Measurements from ENCODE around the gene RABL6. TPM values are rescaled to one million over a fixed set of nuclear protein-coding genes. Genes with fewer than 3 reads are reported as not detected.
"Not testable (repeated sequence)": the region's sequence is repeated elsewhere in the genome, so short reads cannot be mapped to it uniquely, and the experiment has no call there.

The RABL6 gene
- total RNA-seq, 2 donors from 2014 or later: 51.5 to 108 TPM

DNA sequence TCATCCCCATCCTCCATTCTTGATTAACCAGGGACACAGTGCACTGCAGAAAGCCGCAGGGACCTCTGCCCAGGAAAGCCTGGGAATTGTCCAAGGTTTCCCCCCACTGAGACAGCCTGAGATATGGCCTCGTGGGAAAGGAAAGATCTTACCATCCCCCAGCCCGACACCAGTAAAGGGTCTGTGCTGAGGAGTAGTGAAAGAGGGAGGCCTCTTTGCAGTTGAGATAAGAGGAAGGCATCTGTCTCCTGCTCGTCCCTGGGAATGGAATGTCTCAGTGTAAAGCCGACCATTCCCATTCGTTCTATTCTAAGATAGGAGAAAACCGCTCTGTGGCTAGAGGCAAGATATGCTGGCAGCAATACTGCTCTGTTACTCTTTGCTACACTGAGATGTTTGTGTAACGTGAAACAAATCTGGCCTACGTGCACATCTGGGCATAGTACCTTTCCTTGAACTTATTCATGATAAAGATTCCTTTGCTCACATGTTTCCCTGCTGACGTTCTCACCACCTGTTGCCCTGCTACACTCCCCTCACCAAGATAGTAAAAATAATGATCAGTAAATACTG is 10.9 kb upstream of the RABL6 start:
- H3K4me1 Mint-ChIP-seq; ATAC-seq (replicated peaks); H3K27ac Mint-ChIP-seq; H3K9me3 Mint-ChIP-seq; H3K27me3 Mint-ChIP-seq; H3K36me3 Mint-ChIP-seq (ENCODE audit: low read depth); H3K4me3 Mint-ChIP-seq: not testable (repeated sequence)

DNA sequence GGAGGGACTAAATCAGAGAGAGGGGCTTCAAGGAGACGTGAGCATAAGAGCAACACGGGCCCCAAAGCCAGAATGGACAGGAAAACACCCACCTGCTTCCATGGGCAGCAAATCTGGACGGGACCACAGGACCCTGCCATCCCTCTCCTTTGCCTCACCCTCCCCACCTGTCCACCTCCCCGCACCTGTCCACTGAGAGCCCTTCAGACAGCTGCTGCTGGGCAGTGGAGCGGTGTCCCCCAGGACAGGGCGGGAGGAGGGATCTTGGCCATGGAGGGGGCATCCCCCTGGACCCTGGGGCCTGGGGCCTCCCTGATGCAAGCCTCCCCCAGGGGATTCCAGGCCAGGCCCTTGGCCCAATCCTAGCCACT is 9.1 kb upstream of the RABL6 start:
- ATAC-seq (replicated peaks): no peak
- no peak overlapping the region for H3K4me3 Mint-ChIP-seq
- no peaks in the 10 kb centered on the region for H3K9me3 Mint-ChIP-seq
- no peaks in the 10 kb centered on the region for H3K27me3 Mint-ChIP-seq
- no peaks in the 10 kb centered on the region for H3K36me3 Mint-ChIP-seq (ENCODE audit: low read depth)
- no peaks in the 10 kb centered on the region for H3K4me1 Mint-ChIP-seq
- H3K27ac Mint-ChIP-seq: no peak overlapping the region

DNA sequence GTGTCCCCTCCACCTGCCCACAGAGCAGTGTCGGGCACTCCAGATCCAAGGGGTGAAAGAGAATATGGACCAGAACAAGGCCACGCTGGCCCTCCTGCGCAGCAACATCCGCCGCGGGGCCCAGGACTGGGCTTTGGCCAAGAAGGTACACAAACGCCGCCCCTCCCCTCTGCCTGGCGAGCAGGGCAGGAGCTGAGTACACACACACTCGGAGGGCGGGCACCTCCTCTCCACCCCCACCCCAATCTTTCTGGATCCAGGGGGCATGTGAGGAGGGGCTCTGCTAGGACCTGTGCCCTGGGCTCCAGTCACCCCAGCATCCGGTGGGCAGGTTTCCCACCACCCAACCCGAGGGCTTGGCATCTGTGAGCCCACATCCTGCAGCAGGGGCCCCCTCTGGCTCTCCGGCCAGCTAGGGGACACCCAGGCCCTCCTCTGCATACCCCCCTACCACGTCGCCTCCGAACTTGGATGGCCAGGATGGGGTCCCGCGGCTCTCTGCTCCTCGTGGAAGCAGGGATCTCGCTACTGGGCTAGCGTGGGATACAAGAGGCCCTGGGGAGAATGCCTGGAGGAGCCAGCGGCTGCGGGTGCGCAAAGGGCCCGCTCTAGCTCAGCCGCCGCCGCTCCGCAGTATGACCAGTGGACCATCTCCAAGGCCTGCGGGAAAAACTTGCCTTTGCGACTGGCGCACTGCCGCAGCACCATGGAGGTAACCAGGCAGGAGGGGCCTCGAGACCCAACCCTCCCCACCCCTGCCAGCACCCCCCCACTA is 8.5 kb upstream of the RABL6 start:
- H3K4me3 Mint-ChIP-seq: peak overlapping the region; percentile 61
- no peaks in the 10 kb centered on the region for H3K36me3 Mint-ChIP-seq (ENCODE audit: low read depth)
- H3K27ac Mint-ChIP-seq: no peak overlapping the region
- no peak for ATAC-seq (replicated peaks)
- no peaks in the 10 kb centered on the region for H3K4me1 Mint-ChIP-seq
- no peaks in the 10 kb centered on the region for H3K9me3 Mint-ChIP-seq
- H3K27me3 Mint-ChIP-seq: no peaks in the 10 kb centered on the region

- peak; percentile 84 for ATAC-seq (replicated peaks)
- Mint-ChIP-seq H3K36me3 (ENCODE audit: low read depth) (no peaks in the 10 kb centered on the region), H3K4me1 (no peaks in the 10 kb centered on the region), H3K9me3 (no peaks in the 10 kb centered on the region), H3K4me3 (peak overlapping the region; percentile 61), H3K27me3 (no peaks in the 10 kb centered on the region), H3K27ac (no peak overlapping the region)
These were observed 7.7 kb upstream of the RABL6 start for GRCh38 chr9:136799854-136800657.

GRCh38 chr9:136802321-136802720 is 5.4 kb upstream of the RABL6 start:
- no peaks in the 10 kb centered on the region for H3K4me1 Mint-ChIP-seq
- H3K4me3 Mint-ChIP-seq: no peak overlapping the region
- no peaks in the 10 kb centered on the region for H3K36me3 Mint-ChIP-seq (ENCODE audit: low read depth)
- H3K27me3 Mint-ChIP-seq: no peaks in the 10 kb centered on the region
- H3K9me3 Mint-ChIP-seq: no peaks in the 10 kb centered on the region
- H3K27ac Mint-ChIP-seq: no peak overlapping the region
- no peak for ATAC-seq (replicated peaks)

DNA sequence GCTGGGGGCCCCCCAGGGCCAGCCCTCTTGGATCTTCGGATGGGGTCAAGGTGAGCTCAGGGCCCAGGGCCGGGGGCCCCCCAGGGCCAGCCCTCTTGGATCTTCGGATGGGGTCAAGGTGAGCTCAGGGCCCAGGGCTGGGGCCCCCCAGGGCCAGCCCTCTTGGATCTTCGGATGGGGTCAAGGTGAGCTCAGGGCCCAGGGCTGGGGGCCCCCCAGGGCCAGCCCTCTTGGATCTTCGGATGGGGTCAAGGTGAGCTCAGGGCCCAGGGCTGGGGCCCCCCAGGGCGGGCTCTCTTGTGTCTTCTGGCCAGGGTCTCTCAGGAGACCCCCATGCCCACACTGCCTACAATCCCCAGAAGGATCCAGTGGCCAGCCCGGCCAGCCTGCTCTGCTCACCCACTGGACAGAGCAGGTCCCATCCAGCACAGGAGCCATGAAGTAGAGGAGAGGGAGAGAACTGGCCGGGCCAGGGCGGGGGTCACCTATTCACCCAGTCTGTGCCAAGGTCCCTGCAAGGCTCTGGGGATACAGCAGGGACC is 4.7 kb upstream of the RABL6 start:
- not testable (repeated sequence) for H3K4me3 Mint-ChIP-seq; H3K27ac Mint-ChIP-seq; H3K9me3 Mint-ChIP-seq; ATAC-seq (replicated peaks); H3K27me3 Mint-ChIP-seq; H3K36me3 Mint-ChIP-seq (ENCODE audit: low read depth); H3K4me1 Mint-ChIP-seq

GRCh38 chr9:136803551-136804508 is 3.9 kb upstream of the RABL6 start:
- Mint-ChIP-seq H3K27ac (no peak overlapping the region), H3K9me3 (no peaks in the 10 kb centered on the region), H3K36me3 (ENCODE audit: low read depth) (peaks cover 3% of the 10 kb centered on the region), H3K4me1 (peaks cover under 1% of the 10 kb centered on the region), H3K27me3 (no peaks in the 10 kb centered on the region), H3K4me3 (no peak overlapping the region)
- ATAC-seq (replicated peaks): no peak

- ATAC-seq (replicated peaks): no peak
- Mint-ChIP-seq H3K9me3 (no peaks in the 10 kb centered on the region), H3K4me3 (no peak overlapping the region)
These were observed 3.1 kb upstream of the RABL6 start for GRCh38 chr9:136804509-136805206.

DNA sequence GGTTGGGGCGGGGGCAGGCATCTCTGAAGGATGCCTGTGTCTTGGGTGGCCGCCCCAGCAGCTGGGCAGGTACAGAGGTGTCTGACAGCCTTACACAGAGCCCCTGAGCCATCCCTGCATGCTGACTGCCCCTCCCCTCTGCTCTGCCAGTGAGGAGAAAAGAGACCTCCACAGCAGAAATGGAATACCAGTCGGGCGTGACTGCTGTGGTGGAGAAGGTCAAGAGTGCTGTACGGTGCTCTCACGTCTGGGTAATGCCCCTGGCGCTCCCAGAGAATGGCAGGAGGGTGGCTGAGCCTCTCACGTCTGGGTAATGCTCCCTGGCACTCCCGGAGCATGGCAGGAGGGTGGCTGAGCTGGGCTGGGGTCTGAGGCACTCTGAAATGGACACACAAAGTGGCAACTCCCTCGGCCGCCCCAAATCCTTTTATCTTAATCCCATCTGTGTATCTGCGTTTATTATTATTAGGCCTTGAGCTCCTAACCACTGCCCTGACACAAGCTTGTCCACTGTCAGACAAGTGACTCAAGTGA is 2.5 kb upstream of the RABL6 start:
- peaks cover 4% of the 10 kb centered on the region for H3K4me1 Mint-ChIP-seq
- H3K27me3 Mint-ChIP-seq: no peaks in the 10 kb centered on the region
- H3K4me3 Mint-ChIP-seq: no peak overlapping the region
- no peak for ATAC-seq (replicated peaks)
- no peaks in the 10 kb centered on the region for H3K9me3 Mint-ChIP-seq
- H3K27ac Mint-ChIP-seq: no peak overlapping the region
- H3K36me3 Mint-ChIP-seq (ENCODE audit: low read depth): peaks cover 17% of the 10 kb centered on the region

More at GRCh38 chr9:136804509-136805206, 3.1 kb upstream of the RABL6 start:
- Mint-ChIP-seq H3K27me3 (no peaks in the 10 kb centered on the region), H3K4me1 (peaks cover 4% of the 10 kb centered on the region), H3K27ac (no peak overlapping the region), H3K36me3 (ENCODE audit: low read depth) (peaks cover 11% of the 10 kb centered on the region)

GRCh38 chr9:136806067-136806466 is 1.7 kb upstream of the RABL6 start:
- H3K9me3 Mint-ChIP-seq: no peaks in the 10 kb centered on the region
- H3K36me3 Mint-ChIP-seq (ENCODE audit: low read depth): peaks cover 21% of the 10 kb centered on the region
- no peaks in the 10 kb centered on the region for H3K27me3 Mint-ChIP-seq
- peak overlapping the region; percentile 87 for H3K27ac Mint-ChIP-seq
- peak overlapping the region; percentile 81 for H3K4me3 Mint-ChIP-seq
- no peak for ATAC-seq (replicated peaks)
- H3K4me1 Mint-ChIP-seq: peaks cover 4% of the 10 kb centered on the region

DNA sequence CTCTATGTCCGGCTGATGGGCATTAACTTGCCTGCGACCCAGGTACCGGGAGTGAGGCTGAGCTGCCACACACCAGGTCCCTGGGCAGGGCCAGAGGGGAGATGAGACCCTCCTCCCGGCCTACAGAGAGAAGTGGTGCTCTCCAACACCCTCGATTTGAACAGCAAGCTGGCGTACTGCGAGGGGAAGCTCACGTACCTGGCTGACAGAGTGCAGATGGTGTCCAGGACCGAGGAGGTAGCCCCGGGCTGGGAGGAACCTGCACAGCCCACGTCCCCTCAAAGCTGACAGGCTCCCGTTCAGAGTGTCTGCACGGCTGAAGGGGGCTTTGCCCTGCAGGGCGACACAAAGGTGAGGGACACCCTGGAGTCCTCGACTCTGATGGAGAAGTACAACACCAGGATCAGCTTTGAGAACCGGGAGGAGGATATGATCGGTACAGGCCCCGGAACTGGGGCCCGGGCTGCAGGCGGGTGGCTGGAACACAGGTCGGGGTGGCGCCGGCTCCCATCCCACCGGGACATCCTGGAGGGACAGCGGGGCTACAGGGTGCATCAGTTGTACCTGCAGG is 1.0 kb upstream of the RABL6 start:
- peaks cover 23% of the 10 kb centered on the region for H3K36me3 Mint-ChIP-seq (ENCODE audit: low read depth)
- H3K4me1 Mint-ChIP-seq: peaks cover 4% of the 10 kb centered on the region
- peak overlapping the region; percentile 87 for H3K27ac Mint-ChIP-seq
- no peaks in the 10 kb centered on the region for H3K9me3 Mint-ChIP-seq
- peak overlapping the region; percentile 81 for H3K4me3 Mint-ChIP-seq
- no peak for ATAC-seq (replicated peaks)
- no peaks in the 10 kb centered on the region for H3K27me3 Mint-ChIP-seq

DNA sequence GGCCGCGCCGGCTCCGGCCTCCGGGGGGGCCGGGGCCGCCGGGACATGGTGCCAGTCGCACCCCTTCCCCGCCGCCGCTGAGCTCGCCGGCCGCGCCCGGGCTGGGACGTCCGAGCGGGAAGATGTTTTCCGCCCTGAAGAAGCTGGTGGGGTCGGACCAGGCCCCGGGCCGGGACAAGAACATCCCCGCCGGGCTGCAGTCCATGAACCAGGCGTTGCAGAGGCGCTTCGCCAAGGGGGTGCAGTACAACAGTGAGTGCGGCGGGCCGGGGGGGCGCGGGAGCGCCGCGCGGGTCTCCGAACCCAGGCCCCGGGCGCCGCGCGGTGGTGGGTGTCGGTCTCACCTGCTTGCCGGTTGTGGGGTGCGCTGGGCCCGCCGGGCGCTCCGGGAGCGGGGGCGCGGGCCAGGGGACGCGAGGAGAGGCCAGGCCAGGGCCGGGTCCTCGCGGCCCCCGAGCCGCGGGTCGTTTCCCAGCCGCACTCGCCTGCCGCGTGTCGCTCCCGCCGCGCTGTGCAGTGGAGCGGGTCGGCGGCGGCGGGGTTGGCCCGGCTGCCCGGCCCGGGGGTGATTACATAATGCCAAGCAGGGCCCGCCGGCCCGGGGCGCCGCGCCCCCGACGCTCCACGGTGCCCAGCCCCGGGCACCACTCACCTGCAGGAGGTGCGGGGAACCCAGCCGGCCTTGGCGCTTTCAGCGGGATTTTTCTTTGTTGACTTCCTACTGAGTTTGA is 492 bp downstream of the RABL6 start:
- peaks cover 31% of the 10 kb centered on the region for H3K36me3 Mint-ChIP-seq (ENCODE audit: low read depth)
- peaks cover 9% of the 10 kb centered on the region for H3K4me1 Mint-ChIP-seq
- H3K9me3 Mint-ChIP-seq: no peaks in the 10 kb centered on the region
- H3K27ac Mint-ChIP-seq: peak overlapping the region; percentile 80
- H3K27me3 Mint-ChIP-seq: no peaks in the 10 kb centered on the region
- H3K4me3 Mint-ChIP-seq: peak overlapping the region; percentile 92
- peak; percentile 25 for ATAC-seq (replicated peaks)

Data from activated T-helper 17 cell treated with anti-CD3 and anti-CD28 coated beads, Interleukin-2, amount 50 U/mL, for 72 hours (primary cell).